Activated CD4-positive, alpha-beta T cell treated with anti-CD3 and anti-CD28 coated beads for 36 hours (primary cell): ENCODE results near the gene GAD1. TPM values are rescaled to one million over a fixed set of nuclear protein-coding genes. Genes with fewer than 3 reads are reported as not detected.

Source experiments
- ATAC-seq: fragments of 200-7000 bp; cut with Tn5 transposase; one replicate; pipeline ENCODE4 v1.10.0; 2021; ENCODE audit warnings: mild to moderate bottlenecking, moderate library complexity
- CTCF ChIA-PET: fragments of 350-600 bp; sonication (Branson Sonifier 250); formaldehyde crosslinking; loops from one replicate; lab custom pipeline; 2021; ENCODE audit warnings: antibody characterized with exemption; lab: Charles Lee
- POLR2A ChIA-PET: fragments of 350-600 bp; sonication (Branson Sonifier 250); formaldehyde crosslinking; loops from one replicate; lab custom pipeline; 2021; ENCODE audit warnings: antibody characterized with exemption, inconsistent platforms; lab: Charles Lee
- DNase-seq: peaks from one replicate; pipeline ENCODE4 v3.0.0-alpha.2; 2020
- H3K27ac Mint-ChIP-seq: one replicate; pipeline ENCODE4 v1.8.0; 2021; ENCODE audit warnings: mixed read lengths
- H3K27me3 Mint-ChIP-seq: one replicate; pipeline ENCODE4 v1.8.0; 2021; ENCODE audit warnings: mixed read lengths
- H3K36me3 Mint-ChIP-seq: one replicate; pipeline ENCODE4 v1.8.0; 2021; ENCODE audit warnings: low read depth, mixed read lengths
- H3K4me1 Mint-ChIP-seq: one replicate; pipeline ENCODE4 v1.8.0; 2021; ENCODE audit warnings: mixed read lengths
- H3K4me3 Mint-ChIP-seq: one replicate; pipeline ENCODE4 v1.8.0; 2021; ENCODE audit warnings: mild to moderate bottlenecking, moderate library complexity, mixed read lengths
- H3K9me3 Mint-ChIP-seq: one replicate; pipeline ENCODE4 v1.8.0; 2021; ENCODE audit warnings: low read depth, mixed read lengths
- intact Hi-C, 2 experiments: fragments of 100-400 bp; cut with DNase I in 1 of 2; cut with micrococcal nuclease in 1 of 2; formaldehyde crosslinking; loops; one replicate each; pipeline versions ENCODE4 v1.14.2 to v1.15.1; 2022 to 2024; cut with DNase I, micrococcal nuclease
- total RNA-seq, 2 experiments: library from RNA; stranded (reverse); gene quantifications; one replicate each; pipeline ENCODE4 v1.2.3, GENCODE V29; 2021

GAD1 gene
- total RNA-seq, 2 experiments from 2014 or later: 6.5 to 6.9 TPM

- ChIA-PET CTCF (interaction anchor here (0.6 to 5.7 kb wide), 3 partner anchors 13 to 637 kb away, joined by 3 to 26 read pairs (median 5); no protein-coding TSS in a partner anchor), POLR2A (no interaction called here)
- Mint-ChIP-seq H3K27ac (no peak overlapping the region), H3K4me1 (no peaks in the 10 kb centered on the region), H3K9me3 (no peaks in the 10 kb centered on the region), H3K27me3 (peaks cover 4% of the 10 kb centered on the region), H3K4me3 (no peak overlapping the region), H3K36me3 (no peaks in the 10 kb centered on the region)
- ATAC-seq (no peak), DNase-seq (no peak)
- intact Hi-C loops: no loop called here
Observed at GRCh38 chr2:170892391-170892951, 75.8 kb downstream of the GAD1 start.

- H3K9me3 Mint-ChIP-seq: no peaks in the 10 kb centered on the region
- ChIA-PET CTCF (interaction anchor here (0.8 kb wide), 1 partner anchor 10 kb away, joined by 6 read pairs; no protein-coding TSS in a partner anchor), POLR2A (interaction anchor here (0.7 kb wide), 1 partner anchor 191 kb away, joined by 4 read pairs; no protein-coding TSS in a partner anchor)
- no peaks in the 10 kb centered on the region for H3K36me3 Mint-ChIP-seq
- peaks cover 5% of the 10 kb centered on the region for H3K27me3 Mint-ChIP-seq
- H3K4me3 Mint-ChIP-seq: no peak overlapping the region
- intact Hi-C loops: no loop called here
- no peak for DNase-seq
- no peaks in the 10 kb centered on the region for H3K4me1 Mint-ChIP-seq
- ATAC-seq: no peak
- no peak overlapping the region for H3K27ac Mint-ChIP-seq
Observed at GRCh38 chr2:170895023-170895757, 78.5 kb downstream of the GAD1 start.

GRCh38 chr2:170896622-170897021 is 79.9 kb downstream of the GAD1 start:
- Mint-ChIP-seq H3K4me1 (no peaks in the 10 kb centered on the region), H3K27me3 (peaks cover 5% of the 10 kb centered on the region), H3K9me3 (no peaks in the 10 kb centered on the region), H3K4me3 (no peak overlapping the region), H3K36me3 (no peaks in the 10 kb centered on the region), H3K27ac (no peak overlapping the region)
- intact Hi-C loops: no loop called here
- ATAC-seq: no peak
- DNase-seq: no peak
- CTCF ChIA-PET: interaction anchor here (0.6 to 1.8 kb wide), 5 partner anchors 23 to 1094 kb away, joined by 3 to 5 read pairs (median 3); no protein-coding TSS in a partner anchor
- POLR2A ChIA-PET: no interaction called here

- Mint-ChIP-seq H3K4me3 (no peak overlapping the region), H3K27me3 (peaks cover 6% of the 10 kb centered on the region), H3K27ac (no peak overlapping the region), H3K9me3 (no peaks in the 10 kb centered on the region), H3K36me3 (no peaks in the 10 kb centered on the region), H3K4me1 (no peaks in the 10 kb centered on the region)
- intact Hi-C loops: no loop called here
- ChIA-PET CTCF (interaction anchor here (0.6 to 1.8 kb wide), 4 partner anchors 12 to 1094 kb away, joined by 3 to 5 read pairs (median 3); no protein-coding TSS in a partner anchor), POLR2A (no interaction called here)
- no peak for ATAC-seq
- no peak for DNase-seq
Observed at GRCh38 chr2:170897108-170897507, 80.4 kb downstream of the GAD1 start.

GRCh38 chr2:170905864-170906263 is 89.2 kb downstream of the GAD1 start:
- intact Hi-C loops: no loop called here
- H3K4me1 Mint-ChIP-seq: no peaks in the 10 kb centered on the region
- H3K27ac Mint-ChIP-seq: no peak overlapping the region
- peaks cover 3% of the 10 kb centered on the region for H3K36me3 Mint-ChIP-seq
- no peak overlapping the region for H3K4me3 Mint-ChIP-seq
- peaks cover 2% of the 10 kb centered on the region for H3K27me3 Mint-ChIP-seq
- H3K9me3 Mint-ChIP-seq: peaks cover 15% of the 10 kb centered on the region
- ChIA-PET POLR2A (no interaction called here), CTCF (interaction anchor here (0.7 to 1.8 kb wide), 5 partner anchors 10 to 23 kb away, joined by 3 to 6 read pairs (median 5); partner anchors contain the start of gene GORASP2)
- ATAC-seq (no peak), DNase-seq (no peak)

Other genes starting within 250 kb of the GAD1 start
- under 1 TPM in 1 of 2 experiments, not detected in 1; 0.37 TPM for gene SP5, start 101.5 kb upstream of the GAD1 start, total RNA-seq
- not detected for gene ERICH2, start 46.5 kb upstream of the GAD1 start, total RNA-seq
- gene GORASP2, start 112.4 kb downstream of the GAD1 start, total RNA-seq: 10 to 100 TPM; 66.5 to 69.8 TPM